ENCODE measurements around the gene TEX26.

The TEX26 gene

DNA sequence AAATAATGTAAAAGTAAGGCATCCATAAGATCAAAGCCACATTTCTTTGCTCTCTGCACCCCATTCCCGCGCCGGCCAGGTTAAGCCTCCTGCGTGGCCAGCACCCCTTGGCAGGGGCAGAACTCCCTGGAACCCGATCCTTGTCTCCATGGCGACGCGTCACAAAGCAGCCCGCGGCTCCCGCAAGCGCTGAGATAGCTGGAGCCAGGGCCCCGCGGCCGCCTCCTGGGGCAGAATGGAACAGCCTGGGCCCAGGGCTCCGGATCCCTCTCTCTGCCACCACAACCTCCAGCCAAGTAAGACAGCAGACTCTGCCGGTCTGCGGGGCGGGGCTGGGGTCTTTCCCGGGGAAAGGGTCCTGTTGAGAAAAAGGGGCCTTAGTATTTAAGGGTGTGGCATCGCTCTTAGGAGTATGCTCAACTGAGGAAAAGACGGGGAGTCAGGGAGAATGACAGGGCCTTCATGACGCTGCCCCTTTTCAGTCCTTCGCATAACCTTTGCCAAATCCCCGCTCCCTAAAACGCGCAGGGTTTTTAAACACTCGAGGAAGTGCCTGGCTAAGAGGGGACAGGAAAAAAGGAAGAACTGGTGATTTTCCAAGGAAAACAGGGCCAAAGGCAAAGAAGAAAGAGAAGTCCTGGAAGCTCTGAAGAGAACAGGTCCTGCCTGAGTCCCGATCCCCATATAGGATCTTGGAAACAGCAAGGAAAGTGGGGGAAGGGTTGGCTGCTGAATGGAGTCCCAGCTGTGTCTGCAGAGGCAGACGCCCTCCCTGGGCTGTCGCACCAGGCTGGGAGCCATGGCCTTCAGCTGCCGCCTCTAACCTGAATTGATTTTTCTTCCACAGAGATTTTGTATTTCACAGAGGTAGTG lies at the start of gene TEX26:
TSS of gene TEX26 (plus strand) at position 176 of the 873 bp plus-strand sequence. CDS start at position 236, 60 bp downstream.
- no peak for DNase-seq

DNA sequence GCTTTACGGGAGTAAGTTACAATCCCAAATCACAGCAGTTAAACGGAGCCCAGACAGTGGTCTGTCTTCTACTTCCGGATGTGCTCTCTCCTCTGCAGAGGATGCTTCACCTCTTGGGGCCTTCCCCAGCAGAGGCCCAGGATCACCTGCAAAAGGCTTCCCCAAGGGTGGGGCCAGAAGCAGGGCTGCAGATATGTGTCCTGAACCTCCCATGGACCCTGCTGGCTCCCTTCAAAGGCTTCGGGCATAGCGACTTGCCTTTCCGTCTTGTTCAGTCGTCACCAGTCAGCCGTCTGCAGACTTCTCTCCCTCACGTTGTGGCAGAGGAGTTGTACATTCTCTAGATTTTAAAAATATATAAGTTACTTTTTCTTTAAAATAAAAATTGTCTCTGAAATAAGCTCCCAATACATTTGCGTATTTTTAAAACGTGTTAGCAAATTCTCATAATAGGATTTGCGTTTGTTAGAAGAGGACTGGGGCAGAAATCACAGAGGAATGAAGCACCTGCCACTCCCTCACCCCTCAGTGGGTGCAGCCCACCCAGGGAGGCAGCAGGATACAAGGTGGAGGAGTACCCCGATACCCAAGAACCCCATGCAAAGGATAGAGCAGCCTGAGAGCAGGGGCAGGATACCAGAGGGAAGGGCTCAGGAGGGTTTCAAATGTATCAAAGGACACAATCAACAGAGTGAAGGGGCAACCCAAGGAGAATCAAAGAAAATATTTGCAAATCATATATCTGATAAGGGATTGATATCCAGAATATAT lies 49.3 kb upstream of the TEX26 start:
- no peak for DNase-seq

- peak; percentile 3 for DNase-seq
Measured at GRCh38 chr13:30884543-30884942, 47.9 kb upstream of the TEX26 start.

DNA sequence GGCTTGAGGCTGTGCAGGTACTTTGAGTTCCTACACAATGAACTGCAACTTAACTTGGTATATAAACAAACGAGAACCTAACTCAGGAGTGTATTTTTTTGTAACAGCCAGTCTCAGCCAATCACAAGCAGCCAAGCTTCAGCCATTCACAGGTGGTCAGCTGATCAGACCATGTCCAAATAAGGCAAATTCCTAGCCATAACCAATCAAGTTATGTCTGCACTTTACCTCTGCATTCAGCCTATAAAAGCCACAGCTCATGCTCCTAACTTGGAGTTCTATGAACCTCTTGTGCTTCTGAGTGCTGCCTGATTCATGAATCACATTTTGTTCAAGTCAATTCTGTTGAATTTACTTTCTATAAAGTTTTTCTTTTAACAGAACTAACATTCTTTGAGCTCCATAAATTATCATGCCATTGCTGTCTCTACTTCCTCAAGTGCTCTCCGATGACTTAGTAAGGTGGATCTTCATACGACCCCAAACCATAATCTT lies 43.2 kb upstream of the TEX26 start:
- DNase-seq = no peak

DNA sequence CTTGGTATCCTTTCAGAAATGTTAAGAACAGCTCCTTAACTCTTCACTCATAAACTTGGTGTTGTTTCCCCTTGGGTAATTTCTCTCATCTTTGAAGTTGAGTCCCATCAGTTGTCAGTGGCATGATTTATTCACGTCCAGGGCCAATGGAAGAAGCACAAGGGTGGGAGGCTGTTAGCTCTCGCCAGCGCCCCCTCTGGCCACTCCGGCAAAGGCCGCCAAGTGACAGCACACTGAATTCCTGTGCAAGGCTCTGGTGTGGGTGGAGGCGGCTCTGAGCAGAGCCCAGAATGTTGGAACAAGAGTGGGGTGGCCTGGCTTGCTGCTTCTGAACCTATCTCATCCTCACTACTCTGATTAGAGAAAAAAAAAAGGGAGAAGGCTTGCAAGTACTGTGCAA lies 39.5 kb upstream of the TEX26 start:
- no peak for DNase-seq

DNA sequence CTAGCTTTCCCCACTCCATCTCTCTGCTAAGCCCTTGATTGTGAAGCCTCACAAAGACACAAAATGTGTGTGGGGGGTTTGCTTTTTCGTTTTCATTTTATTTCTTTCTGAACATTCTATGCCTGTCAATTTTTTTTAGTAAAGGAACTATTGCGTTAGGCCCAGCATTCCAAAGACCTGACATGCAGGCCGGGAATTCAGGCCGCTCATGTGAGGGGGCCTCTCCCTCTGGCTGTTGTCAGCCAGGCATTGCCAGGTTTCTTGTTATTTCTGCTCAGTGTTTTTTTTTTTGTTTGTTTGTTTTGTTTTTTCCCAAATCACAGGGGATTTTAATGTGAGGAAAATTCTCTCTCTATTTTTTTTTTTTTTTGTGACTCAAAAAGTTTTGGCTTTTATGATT lies 36.7 kb upstream of the TEX26 start:
- no peak for DNase-seq

DNA sequence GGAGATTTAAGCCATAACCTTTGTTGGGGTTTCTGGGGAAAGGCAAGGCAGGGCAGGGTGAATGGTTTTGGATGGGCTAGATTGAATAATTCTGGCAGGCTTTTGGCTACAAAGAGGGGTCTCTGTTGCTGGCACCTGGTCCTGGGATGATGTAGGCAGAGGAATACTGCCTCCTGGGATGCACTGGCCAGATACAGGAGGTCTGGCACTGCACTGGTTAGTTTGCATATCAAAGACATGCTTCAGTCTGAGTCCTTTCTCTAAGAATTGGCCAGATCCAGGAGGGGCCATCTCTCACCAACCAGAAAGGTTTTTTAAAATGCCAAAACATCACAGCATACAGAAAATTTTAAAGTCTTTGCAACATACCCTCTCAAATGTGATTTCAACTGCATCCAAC lies 34.4 kb upstream of the TEX26 start:
- DNase-seq = no peak

- no peak for DNase-seq
Measured at GRCh38 chr13:30898678-30899241, 33.7 kb upstream of the TEX26 start.

DNA sequence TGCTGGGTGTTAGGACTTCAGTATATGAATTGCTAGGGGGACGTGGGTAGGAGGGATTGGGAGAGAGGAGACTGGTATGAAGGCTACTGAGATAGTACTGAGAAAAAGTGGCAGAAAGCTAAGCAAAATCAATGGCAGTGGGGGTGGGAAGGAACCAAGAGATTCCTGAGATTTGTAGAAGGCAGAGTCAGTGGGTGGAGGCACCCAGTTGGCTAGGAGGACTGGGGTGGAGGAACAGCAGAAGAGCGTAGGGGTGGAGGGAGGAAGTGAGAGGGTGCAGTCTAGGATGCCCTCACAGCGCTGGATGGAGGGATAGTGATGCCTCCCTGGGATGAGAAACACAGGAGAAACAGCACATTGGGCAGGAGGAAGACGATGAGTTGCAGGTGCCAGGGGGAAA lies 32.0 kb upstream of the TEX26 start:
- DNase-seq = no peak

- no peak for DNase-seq
Measured at GRCh38 chr13:30900952-30901749, 31.3 kb upstream of the TEX26 start.

DNA sequence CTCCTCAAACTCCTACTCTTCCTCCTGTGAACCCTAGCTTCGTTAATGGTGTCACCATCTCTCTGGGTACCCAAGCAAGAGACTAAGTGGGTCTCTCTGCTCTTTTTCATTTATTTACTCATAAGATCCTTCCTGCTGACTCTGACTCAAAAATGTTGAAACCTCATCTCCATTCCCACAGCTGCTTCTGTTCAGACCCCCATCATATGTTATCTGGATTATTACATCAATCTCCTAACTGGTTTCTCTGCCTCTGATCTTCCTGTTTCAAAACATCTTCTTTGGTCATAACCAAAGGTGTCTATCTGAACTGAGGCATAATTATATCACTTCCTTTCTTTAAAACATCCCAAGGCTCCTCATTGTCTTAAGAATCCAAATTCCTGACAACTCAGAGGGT lies 28.4 kb upstream of the TEX26 start:
- no peak for DNase-seq

- no peak for DNase-seq
Measured at GRCh38 chr13:30905932-30906383, 26.5 kb upstream of the TEX26 start, which contains the start of gene MEDAG. MEDAG (plus strand) TSS chr13:30906271; CDS start chr13:30906516, 245 bp downstream.

DNA sequence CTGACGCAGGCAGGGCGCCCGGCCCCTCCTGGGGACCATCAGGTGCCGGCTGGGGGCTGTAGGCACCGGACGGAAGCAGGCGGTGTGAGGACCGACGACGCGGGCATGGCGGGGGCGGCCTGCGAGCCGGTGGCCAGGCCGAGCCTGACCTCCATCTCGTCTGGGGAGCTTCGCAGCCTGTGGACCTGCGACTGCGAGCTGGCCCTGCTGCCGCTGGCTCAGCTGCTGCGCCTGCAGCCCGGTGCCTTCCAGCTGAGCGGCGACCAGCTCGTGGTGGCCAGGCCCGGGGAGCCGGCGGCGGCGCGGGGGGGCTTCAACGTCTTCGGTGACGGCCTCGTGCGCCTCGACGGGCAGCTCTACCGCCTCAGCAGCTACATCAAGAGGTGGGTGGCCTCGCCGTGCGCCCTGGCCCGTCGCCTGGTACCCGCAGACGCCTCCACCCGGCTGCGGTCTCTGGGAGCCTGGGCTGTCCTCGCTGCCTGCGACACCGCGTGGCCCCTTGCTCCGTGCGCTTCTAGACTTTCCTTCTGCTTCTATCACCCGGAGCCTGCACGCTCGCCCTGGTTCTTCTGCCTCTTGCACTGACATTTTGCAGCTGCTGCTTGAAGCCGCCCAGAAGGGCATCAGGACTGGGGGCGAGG lies 25.9 kb upstream of the TEX26 start:
- no peak for DNase-seq

- no peak for DNase-seq
Measured at GRCh38 chr13:30907121-30907861, 25.2 kb upstream of the TEX26 start.

DNA sequence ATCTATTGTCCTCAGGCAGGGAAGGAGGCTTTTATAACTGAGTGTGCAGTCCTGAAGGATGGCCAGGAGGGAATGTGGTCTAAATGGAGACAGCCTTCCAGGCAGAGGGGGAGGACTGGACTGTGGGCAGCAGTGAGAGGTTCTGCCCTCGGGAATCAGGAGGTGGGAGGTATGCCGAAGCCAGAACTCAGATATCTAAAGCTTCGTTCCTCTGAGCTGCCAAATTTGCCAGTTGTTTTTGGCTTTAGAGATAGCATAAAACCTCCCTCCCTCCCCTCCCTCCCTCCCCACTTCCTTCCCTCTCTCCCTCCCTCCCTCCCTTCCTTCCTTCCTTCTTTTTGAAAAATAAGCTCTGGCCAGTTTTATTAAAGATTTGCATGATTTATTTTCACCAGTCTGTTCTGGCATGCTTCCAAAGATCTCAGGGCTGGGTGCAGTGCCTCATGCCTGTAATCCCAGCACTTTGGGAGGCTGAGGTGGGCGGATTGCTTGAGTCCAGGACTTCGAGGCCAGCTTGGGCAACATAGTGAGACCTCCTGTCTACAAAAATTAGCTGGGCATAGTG lies 24.0 kb upstream of the TEX26 start:
- peak; percentile 0 for DNase-seq

DNA sequence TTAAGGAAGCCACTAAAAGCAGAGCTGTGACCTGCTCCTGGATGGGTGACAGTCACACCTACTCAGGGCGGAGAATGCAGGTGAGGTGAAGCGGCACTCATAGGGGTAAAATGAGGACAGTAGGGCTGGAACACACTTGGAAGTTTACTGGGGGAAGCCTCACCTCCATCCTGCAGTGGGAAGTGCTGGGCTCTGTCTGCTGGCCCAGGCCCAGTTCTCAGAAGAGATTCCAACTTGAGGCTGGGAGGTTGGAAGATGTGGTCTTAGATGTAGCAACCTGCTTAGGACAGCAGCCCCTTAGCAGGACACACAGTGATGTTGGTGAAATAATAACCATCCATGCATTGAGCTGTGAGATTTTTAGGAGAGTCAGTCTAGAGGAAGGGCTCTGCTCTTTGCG lies 21.8 kb upstream of the TEX26 start:
- DNase-seq = no peak

DNA sequence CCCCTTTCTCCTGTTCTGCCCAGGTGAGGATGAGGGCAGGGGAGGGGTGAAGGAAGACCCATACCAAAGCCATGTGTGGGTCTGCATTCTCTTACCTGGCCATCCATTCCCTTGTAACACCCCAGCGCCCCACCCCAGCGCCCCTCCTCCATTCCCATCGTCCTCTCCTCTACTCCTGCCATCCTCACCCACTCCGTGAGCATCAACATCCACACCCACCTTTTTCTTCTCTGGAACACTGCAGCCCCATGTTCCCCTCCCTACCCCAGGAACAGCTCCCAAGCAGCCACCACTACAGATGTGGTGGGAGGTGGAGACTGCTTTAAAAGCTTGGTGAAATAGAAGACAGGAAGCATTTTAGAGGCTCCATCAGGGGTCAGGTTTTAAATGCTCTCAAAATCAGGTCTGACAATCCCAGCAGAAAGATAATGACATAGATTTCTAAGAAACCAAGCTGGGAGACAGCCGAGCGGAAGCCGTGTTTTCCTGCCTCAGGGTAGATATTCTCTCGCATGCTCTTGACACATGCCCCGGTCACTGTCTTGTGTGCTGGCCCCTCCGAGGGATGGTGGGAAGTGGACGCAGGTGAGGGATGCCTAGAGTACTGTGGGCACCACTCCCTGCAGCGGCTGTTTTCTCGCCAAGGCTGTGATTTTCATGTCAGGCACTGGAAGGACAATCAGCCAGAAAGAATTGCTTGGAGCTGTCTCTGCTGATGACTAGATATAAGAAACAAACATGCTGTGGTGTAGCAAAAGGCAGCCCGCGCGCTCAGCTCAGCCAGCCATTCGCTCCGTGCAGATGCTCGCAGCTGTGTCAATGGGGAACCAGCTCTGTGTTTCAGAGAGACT lies 16.5 kb upstream of the TEX26 start:
- DNase-seq = no peak

DNA sequence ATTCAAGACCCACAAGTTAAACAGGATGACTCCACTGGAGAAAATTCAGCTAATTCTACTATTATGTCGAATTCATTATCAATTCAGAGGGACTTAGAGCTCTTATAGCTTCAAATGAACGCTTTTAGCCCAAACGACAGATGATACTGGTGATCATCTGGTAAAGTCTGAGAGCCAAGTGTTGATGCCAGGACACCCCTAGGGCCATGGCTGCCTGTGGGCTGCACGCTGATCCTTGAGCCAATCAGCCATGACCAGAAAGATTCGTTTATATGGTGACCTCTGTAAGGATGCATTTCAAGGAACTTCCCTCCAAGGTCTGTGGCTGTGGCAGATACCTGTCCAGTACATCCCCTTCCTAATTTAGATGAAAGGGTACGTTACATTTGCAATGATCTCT lies 15.5 kb upstream of the TEX26 start:
- no peak for DNase-seq

DNA sequence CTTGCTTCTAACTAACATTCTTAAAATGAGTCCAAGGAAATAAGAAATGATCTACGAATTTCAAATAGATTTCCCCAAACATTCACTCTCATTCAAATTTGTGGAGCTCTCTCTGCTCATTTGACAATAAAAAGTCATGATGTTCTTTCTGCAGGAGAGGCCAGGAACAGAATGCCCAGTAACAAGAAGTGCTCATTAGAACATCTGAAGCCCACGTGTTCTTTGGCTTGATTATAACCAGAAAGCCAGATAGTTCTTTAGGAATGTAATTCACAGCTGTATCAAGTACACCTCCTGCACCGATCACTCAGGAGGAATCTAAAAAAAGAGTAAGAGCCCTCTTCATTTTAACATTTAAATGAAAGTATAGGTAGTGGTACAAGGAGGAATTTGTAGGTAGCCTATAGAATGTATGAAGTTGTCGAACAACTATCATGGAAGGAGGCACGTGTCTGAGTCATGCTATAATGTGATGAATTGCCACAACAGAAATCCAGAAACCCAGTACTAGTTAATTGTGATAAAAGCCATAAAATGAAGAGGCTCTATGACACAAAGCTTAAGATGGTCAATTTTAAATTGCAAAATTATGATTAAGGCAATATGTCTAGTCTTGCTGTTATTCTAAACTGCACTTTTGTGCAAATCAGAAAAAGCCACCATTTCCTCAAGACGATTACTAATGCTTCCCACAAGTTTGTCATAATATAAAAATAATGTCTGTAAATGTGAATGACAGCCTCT lies 13.6 kb upstream of the TEX26 start:
- DNase-seq = no peak
